MM.1S (cell line): ENCODE data around the gene SPI1.

Experiments
- CTCF ChIP-seq: fragments of 300-600 bp; sonication (generic); IDR thresholded peaks from 2 replicates; pipeline ENCODE4 v1.5.1; 2016; ENCODE audit warnings: antibody characterized with exemption, low read length, mixed read lengths
- EZH2 ChIP-seq: fragments of 300-600 bp; sonication (generic); optimal IDR thresholded peaks from 2 replicates; pipeline ENCODE3; 2017; ENCODE audit warnings: low read depth, mild to moderate bottlenecking, antibody characterized with exemption, low read length, mixed read lengths
- EZH2phosphoT487 ChIP-seq: fragments of 300-600 bp; sonication (generic); IDR thresholded peaks from 2 replicates; pipeline ENCODE4 v1.6.1; 2018; ENCODE audit warnings: antibody characterized with exemption, low read length

DNA sequence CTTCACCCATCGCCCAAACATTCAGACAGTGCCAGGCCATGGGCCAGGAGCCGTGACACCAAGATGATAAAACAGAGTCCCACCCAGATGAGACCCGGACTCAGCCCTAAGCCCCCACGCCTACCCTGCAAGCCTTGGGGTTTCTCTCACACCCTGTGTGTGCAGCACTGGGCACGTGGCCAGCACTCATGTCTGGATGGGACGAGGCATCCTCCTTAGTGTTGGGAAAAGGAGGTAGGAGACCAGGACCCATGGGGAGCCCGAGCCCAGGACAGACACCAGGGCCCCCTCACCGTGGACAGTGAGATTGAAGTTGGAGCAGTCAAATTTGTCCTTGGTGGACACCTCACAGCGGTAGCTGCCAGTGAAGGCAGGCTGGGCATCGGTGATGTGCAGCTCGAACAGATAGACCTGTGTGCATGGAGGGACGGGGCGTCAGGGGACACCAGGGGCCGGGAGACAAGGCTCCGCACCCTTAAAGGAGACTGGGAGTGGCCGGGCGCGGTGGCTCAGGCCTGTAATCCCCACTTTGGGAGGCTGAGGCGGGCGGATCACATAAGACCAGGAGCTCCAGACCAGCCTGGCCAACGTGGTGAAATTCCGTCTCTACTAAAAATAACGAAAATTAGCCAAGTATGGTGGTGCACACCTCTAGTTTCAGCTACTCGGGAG lies 30.1 kb downstream of the SPI1 start:
- TF ChIP-seq CTCF (no peak), EZH2 (no peak), EZH2phosphoT487 (no peak)
